Breast epithelium (tissue), 4 donors: Measurements from ENCODE around the gene TMEM204. TPM values are rescaled to one million over a fixed set of nuclear protein-coding genes. Genes with fewer than 3 reads are reported as not detected.

Experiments
- DNase-seq, 2 donors: peaks; one replicate each; pipeline ENCODE4 v3.0.0-alpha.2; 2019; ENCODE audit warnings: low spot score in 2 of 2
- H3K27ac ChIP-seq, 2 donors: fragments of 200-600 bp; sonication (generic) in 1 of 2; one replicate each; pipeline ENCODE4 v1.5.1; 2016 to 2019; ENCODE audit warnings: mild to moderate bottlenecking in 1 of 2
- H3K27me3 ChIP-seq, 2 donors: fragments of 200-600 bp; sonication (generic) in 1 of 2; one replicate each; pipeline versions ENCODE4 v1.5.1 to v1.6.0; 2017 to 2019; ENCODE audit warnings: control low read depth in 1 of 2, mild to moderate bottlenecking in 1 of 2
- H3K36me3 ChIP-seq: fragments of 200-600 bp; one replicate; pipeline ENCODE4 v1.5.1; 2019
- H3K4me1 ChIP-seq, 2 donors: fragments of 200-600 bp; sonication (generic); one replicate each; pipeline ENCODE4 v1.5.1; 2016 to 2019; ENCODE audit warnings: control low read depth in 1 of 2
- H3K4me3 ChIP-seq, 3 donors: fragments of 200-600 bp; sonication (generic); 1 replicate in 2 of 3; 2 replicates in 1 of 3; pipeline ENCODE4 v1.5.1; 2016 to 2019; ENCODE audit warnings: mild to moderate bottlenecking in 3 of 3, moderate library complexity in 2 of 3
- H3K9me3 ChIP-seq, 2 donors: fragments of 200-600 bp; sonication (generic) in 1 of 2; one replicate each; pipeline ENCODE4 v1.5.1; 2016 to 2019; ENCODE audit warnings: control low read depth in 1 of 2
- CTCF ChIP-seq, 3 donors: fragments of 450-650 bp; IDR thresholded peaks; one replicate each; pipeline ENCODE4 v1.5.1; 2016 to 2017; ENCODE audit warnings: antibody characterized with exemption in 3 of 3, mild to moderate bottlenecking in 3 of 3, moderate library complexity in 3 of 3
- POLR2A ChIP-seq: fragments of 450-650 bp; IDR thresholded peaks from one replicate; pipeline ENCODE4 v1.6.1; 2016; ENCODE audit warnings: antibody characterized with exemption, mild to moderate bottlenecking, moderate library complexity
- POLR2AphosphoS5 ChIP-seq, 3 donors: sonication (generic); formaldehyde crosslinking; IDR thresholded peaks; one replicate each; pipeline ENCODE4 v1.6.1; 2017; ENCODE audit warnings: antibody characterized with exemption in 3 of 3
- intact Hi-C: fragments of 100-400 bp; cut with DNase I; formaldehyde crosslinking; loops from one replicate; pipeline ENCODE4 v1.15.1; 2023; ENCODE audit warnings: low total_unique reads
- total RNA-seq, 3 donors: library from RNA; depleted of rRNA; stranded (reverse); fragments of >200 nt; gene quantifications; one replicate each; pipeline ENCODE4 v1.1.0, GENCODE V29; 2016

Gene TMEM204
- total RNA-seq, 3 donors from 2014 or later: 27.8 to 37.0 (median 34.1) TPM

- Histone ChIP-seq H3K4me3 (no peak overlapping the region), H3K4me1 (no peaks in the 10 kb centered on the region), H3K27me3 (no peaks in the 10 kb centered on the region), H3K36me3 (no peaks in the 10 kb centered on the region), H3K27ac (no peak overlapping the region), H3K9me3 (no peaks in the 10 kb centered on the region)
- TF ChIP-seq CTCF (IDR thresholded peaks at IDR 0.05) (no peak), POLR2A (no peak)
- intact Hi-C loops: no loop called here
- DNase-seq: no peak
Measured at GRCh38 chr16:1561836-1562235, 28.4 kb downstream of the TMEM204 start.

- Histone ChIP-seq H3K36me3 (no peaks in the 10 kb centered on the region), H3K27me3 (no peaks in the 10 kb centered on the region), H3K4me3 (no peak overlapping the region), H3K9me3 (no peaks in the 10 kb centered on the region), H3K27ac (no peak overlapping the region), H3K4me1 (no peaks in the 10 kb centered on the region)
- no peak for TF ChIP-seq CTCF (IDR thresholded peaks at IDR 0.05)
- TF ChIP-seq POLR2A: no peak
- no peak for TF ChIP-seq POLR2AphosphoS5 (IDR thresholded peaks at IDR 0.05)
- intact Hi-C loops: no loop called here
- no peak for DNase-seq
Measured at GRCh38 chr16:1563786-1564185, 30.3 kb downstream of the TMEM204 start.

GRCh38 chr16:1564325-1564724, 30.9 kb downstream of the TMEM204 start:
- intact Hi-C loops: no loop called here
- Histone ChIP-seq H3K4me1 (no peaks in the 10 kb centered on the region), H3K27me3 (no peaks in the 10 kb centered on the region), H3K9me3 (no peaks in the 10 kb centered on the region), H3K27ac (no peak overlapping the region), H3K36me3 (no peaks in the 10 kb centered on the region), H3K4me3 (no peak overlapping the region)
- TF ChIP-seq CTCF (IDR thresholded peaks at IDR 0.05) (no peak), POLR2AphosphoS5 (IDR thresholded peaks at IDR 0.05) (no peak), POLR2A (no peak)
- DNase-seq: no peak

GRCh38 chr16:1565083-1565805, 31.8 kb downstream of the TMEM204 start:
- H3K27ac ChIP-seq: no peak overlapping the region
- H3K4me3 ChIP-seq: no peak overlapping the region
- H3K4me1 ChIP-seq: no peaks in the 10 kb centered on the region

More at GRCh38 chr16:1565083-1565805, 31.8 kb downstream of the TMEM204 start:
- Histone ChIP-seq H3K9me3 (no peaks in the 10 kb centered on the region), H3K36me3 (no peaks in the 10 kb centered on the region), H3K27me3 (no peaks in the 10 kb centered on the region)
- TF ChIP-seq POLR2AphosphoS5 (IDR thresholded peaks at IDR 0.05) (no peak), POLR2A (no peak), CTCF (IDR thresholded peaks at IDR 0.05) (no peak)
- intact Hi-C loops: no loop called here
- DNase-seq: no peak
